ENCODE measurements around the gene SNX25.

GRCh38 chr4:185282968-185283367 lies 73.6 kb downstream of the SNX25 start:
- TF ChIP-seq CTCF (IDR thresholded peaks at IDR 0.05) (no peak), TCF7L2 (IDR thresholded peaks at IDR 0.05; ENCODE audit: low read depth, low read length) (no peak), POLR2AphosphoS5 (IDR thresholded peaks at IDR 0.05; ENCODE audit: low read depth, low read length) (no peak), SIN3A (IDR thresholded peaks at IDR 0.05; ENCODE audit: borderline replicate concordance, insufficient read depth, low read depth, low read length) (no peak)
